Measurements from ENCODE around the gene S100A9. TPM values are rescaled to one million over a fixed set of nuclear protein-coding genes. Genes with fewer than 3 reads are reported as not detected.

The S100A9 gene
- total RNA-seq, 4 donors from 2014 or later, result 6.8 to 96.6 (median 17.6) TPM

GRCh38 chr1:153386500-153386901 is 28.8 kb downstream of the S100A9 start:
- Histone ChIP-seq H3K4me3 (no peak overlapping the region), H3K27ac (no peak overlapping the region), H3K27me3 (no peaks in the 10 kb centered on the region), H3K36me3 (no peaks in the 10 kb centered on the region), H3K4me1 (no peaks in the 10 kb centered on the region), H3K9me3 (no peaks in the 10 kb centered on the region)
- TF ChIP-seq POLR2A (IDR thresholded peaks at IDR 0.05) (no peak), CTCF (IDR thresholded peaks at IDR 0.05) (no peak)
- peak in 1 of 3 donors; percentile 53 for DNase-seq

- Histone ChIP-seq H3K9me3 (no peaks in the 10 kb centered on the region), H3K27me3 (no peaks in the 10 kb centered on the region), H3K4me3 (no peak overlapping the region), H3K27ac (no peak overlapping the region), H3K4me1 (no peaks in the 10 kb centered on the region), H3K36me3 (no peaks in the 10 kb centered on the region)
- no peak for TF ChIP-seq CTCF (IDR thresholded peaks at IDR 0.05)
- TF ChIP-seq POLR2A (IDR thresholded peaks at IDR 0.05), result no peak
- DNase-seq, result no peak
Measured at GRCh38 chr1:153387001-153387400, 29.3 kb downstream of the S100A9 start.

DNA sequence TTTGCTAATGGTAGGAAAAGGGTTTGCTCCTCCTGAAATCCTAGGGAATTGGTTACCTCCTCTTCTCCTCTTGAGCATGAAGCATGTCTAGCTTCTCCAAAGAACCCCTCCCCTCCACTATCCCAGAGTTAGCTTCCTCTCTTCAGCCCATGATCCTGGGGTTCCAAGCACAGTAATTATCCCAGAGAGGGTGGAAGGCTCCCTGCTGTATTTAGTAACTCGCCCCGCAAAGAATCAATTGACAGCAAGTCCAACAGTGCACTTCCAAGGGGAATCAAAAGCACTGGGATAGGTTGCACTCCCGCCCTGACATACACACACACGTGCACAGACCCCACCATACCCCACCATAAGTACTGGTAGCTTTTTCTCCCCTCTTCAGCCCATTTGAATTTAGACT is 30.1 kb downstream of the S100A9 start:
- TF ChIP-seq POLR2A (IDR thresholded peaks at IDR 0.05) (no peak), CTCF (IDR thresholded peaks at IDR 0.05) (no peak)
- H3K9me3 ChIP-seq, result no peaks in the 10 kb centered on the region
- H3K27me3 ChIP-seq, result no peaks in the 10 kb centered on the region
- no peaks in the 10 kb centered on the region for H3K4me1 ChIP-seq
- no peaks in the 10 kb centered on the region for H3K36me3 ChIP-seq
- no peak overlapping the region for H3K4me3 ChIP-seq
- no peak for DNase-seq
- no peak overlapping the region for H3K27ac ChIP-seq

- no peaks in the 10 kb centered on the region for H3K9me3 ChIP-seq
- H3K4me3 ChIP-seq, result no peak overlapping the region
- H3K27me3 ChIP-seq, result no peaks in the 10 kb centered on the region
- no peak overlapping the region for H3K27ac ChIP-seq
- no peaks in the 10 kb centered on the region for H3K36me3 ChIP-seq
- H3K4me1 ChIP-seq, result no peaks in the 10 kb centered on the region
- no peak for TF ChIP-seq CTCF (IDR thresholded peaks at IDR 0.05)
- TF ChIP-seq POLR2A (IDR thresholded peaks at IDR 0.05), result no peak
- no peak for DNase-seq
Measured at GRCh38 chr1:153389401-153389800, 31.7 kb downstream of the S100A9 start.

GRCh38 chr1:153389973-153390879 is 32.6 kb downstream of the S100A9 start:
- DNase-seq, result no peak
- no peaks in the 10 kb centered on the region for H3K9me3 ChIP-seq
- no peak for TF ChIP-seq CTCF (IDR thresholded peaks at IDR 0.05)
- no peak for TF ChIP-seq POLR2A (IDR thresholded peaks at IDR 0.05)
- no peaks in the 10 kb centered on the region for H3K4me1 ChIP-seq
- H3K4me3 ChIP-seq, result no peak overlapping the region
- H3K27ac ChIP-seq, result no peak overlapping the region
- H3K27me3 ChIP-seq, result no peaks in the 10 kb centered on the region
- no peaks in the 10 kb centered on the region for H3K36me3 ChIP-seq
